ENCODE data around the gene GAS7.

The GAS7 gene

GRCh38 chr17:10200016-10200415, 1.6 kb upstream of the GAS7 start:
- no peak for DNase-seq

GRCh38 chr17:10197721-10198508, 491 bp downstream of the GAS7 start:
- DNase-seq, result no peak

GRCh38 chr17:10197362-10197720, 1.1 kb downstream of the GAS7 start:
- DNase-seq, result no peak

GRCh38 chr17:10196941-10197340, 1.5 kb downstream of the GAS7 start:
- no peak for DNase-seq

- DNase-seq, result no peak
Observed at GRCh38 chr17:10196384-10196895, 2.0 kb downstream of the GAS7 start.

GRCh38 chr17:10195090-10195805, 3.2 kb downstream of the GAS7 start:
- no peak for DNase-seq

- DNase-seq, result no peak
Observed at GRCh38 chr17:10193632-10194031, 4.8 kb downstream of the GAS7 start.

GRCh38 chr17:10192972-10193371, 5.4 kb downstream of the GAS7 start:
- no peak for DNase-seq

- no peak for DNase-seq
Observed at GRCh38 chr17:10192461-10192860, 5.9 kb downstream of the GAS7 start.

- no peak for DNase-seq
Observed at GRCh38 chr17:10187456-10187855, 10.9 kb downstream of the GAS7 start.

GRCh38 chr17:10186771-10187410, 11.5 kb downstream of the GAS7 start:
- no peak for DNase-seq

GRCh38 chr17:10183931-10184930, 14.2 kb downstream of the GAS7 start:
- DNase-seq, result no peak

GRCh38 chr17:10182785-10183184, 15.6 kb downstream of the GAS7 start:
- no peak for DNase-seq

- DNase-seq, result no peak
Observed at GRCh38 chr17:10178506-10178991, 19.9 kb downstream of the GAS7 start.

GRCh38 chr17:10177913-10178505, 20.4 kb downstream of the GAS7 start:
- no peak for DNase-seq

GRCh38 chr17:10177131-10177912, 21.1 kb downstream of the GAS7 start:
- DNase-seq, result no peak

GRCh38 chr17:10173913-10174312, 24.5 kb downstream of the GAS7 start:
- DNase-seq, result no peak

GRCh38 chr17:10172778-10173177, 25.6 kb downstream of the GAS7 start:
- no peak for DNase-seq

- DNase-seq, result no peak
Observed at GRCh38 chr17:10172241-10172741, 26.1 kb downstream of the GAS7 start.

- no peak for DNase-seq
Observed at GRCh38 chr17:10171581-10171981, 26.8 kb downstream of the GAS7 start.

- DNase-seq, result no peak
Observed at GRCh38 chr17:10171122-10171571, 27.3 kb downstream of the GAS7 start.

All from NCI-H1694 treated with DMSO at 0.1 percent for 48 hours (cell line).